WI38 (cell line): ENCODE data around the gene RRM2.

Source experiments
- H3K4me3 ChIP-seq: 2 replicates; pipeline ENCODE4 v1.5.1; 2011; ENCODE audit warnings: low read depth, mild to moderate bottlenecking, control low read depth, low read length
- TF ChIP-seq, protein P1 (sequence below): IDR thresholded peaks from 2 replicates; pipeline ENCODE4 v1.5.1; 2012; ENCODE audit warnings: low read depth, mild to moderate bottlenecking, control low read depth, low read length

RRM2 gene

DNA sequence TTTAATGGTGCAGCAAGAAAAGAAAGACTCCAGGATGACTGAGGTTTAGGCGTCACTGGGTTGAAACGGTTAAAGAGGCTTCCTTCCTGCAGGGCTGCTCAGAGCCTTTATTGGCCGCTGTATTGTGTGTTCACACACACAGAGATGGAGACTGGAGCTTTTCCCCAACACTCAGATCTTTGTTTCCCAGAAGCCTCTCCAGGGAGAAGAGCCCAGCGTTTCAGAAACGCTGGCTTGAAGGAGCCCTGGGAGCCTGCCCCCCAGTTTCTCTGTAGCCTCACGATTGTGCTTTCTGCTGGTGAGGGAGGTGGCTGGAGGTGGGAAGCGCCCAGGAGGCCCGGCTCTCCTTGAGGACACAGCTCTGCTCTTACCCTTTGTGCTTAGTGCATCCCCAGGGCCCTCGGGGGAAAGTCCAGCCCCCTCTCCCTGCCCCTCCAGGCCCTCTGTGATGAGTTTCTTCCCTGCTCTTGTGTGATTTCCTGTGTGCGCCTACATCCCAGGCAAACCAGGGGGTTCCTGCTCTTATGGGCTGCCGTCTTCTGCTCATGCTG lies 37.1 kb downstream of the RRM2 start:
- H3K4me3 ChIP-seq, result no peak overlapping the region
- TF ChIP-seq, protein P1, sequence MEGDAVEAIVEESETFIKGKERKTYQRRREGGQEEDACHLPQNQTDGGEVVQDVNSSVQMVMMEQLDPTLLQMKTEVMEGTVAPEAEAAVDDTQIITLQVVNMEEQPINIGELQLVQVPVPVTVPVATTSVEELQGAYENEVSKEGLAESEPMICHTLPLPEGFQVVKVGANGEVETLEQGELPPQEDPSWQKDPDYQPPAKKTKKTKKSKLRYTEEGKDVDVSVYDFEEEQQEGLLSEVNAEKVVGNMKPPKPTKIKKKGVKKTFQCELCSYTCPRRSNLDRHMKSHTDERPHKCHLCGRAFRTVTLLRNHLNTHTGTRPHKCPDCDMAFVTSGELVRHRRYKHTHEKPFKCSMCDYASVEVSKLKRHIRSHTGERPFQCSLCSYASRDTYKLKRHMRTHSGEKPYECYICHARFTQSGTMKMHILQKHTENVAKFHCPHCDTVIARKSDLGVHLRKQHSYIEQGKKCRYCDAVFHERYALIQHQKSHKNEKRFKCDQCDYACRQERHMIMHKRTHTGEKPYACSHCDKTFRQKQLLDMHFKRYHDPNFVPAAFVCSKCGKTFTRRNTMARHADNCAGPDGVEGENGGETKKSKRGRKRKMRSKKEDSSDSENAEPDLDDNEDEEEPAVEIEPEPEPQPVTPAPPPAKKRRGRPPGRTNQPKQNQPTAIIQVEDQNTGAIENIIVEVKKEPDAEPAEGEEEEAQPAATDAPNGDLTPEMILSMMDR, result no peak

DNA sequence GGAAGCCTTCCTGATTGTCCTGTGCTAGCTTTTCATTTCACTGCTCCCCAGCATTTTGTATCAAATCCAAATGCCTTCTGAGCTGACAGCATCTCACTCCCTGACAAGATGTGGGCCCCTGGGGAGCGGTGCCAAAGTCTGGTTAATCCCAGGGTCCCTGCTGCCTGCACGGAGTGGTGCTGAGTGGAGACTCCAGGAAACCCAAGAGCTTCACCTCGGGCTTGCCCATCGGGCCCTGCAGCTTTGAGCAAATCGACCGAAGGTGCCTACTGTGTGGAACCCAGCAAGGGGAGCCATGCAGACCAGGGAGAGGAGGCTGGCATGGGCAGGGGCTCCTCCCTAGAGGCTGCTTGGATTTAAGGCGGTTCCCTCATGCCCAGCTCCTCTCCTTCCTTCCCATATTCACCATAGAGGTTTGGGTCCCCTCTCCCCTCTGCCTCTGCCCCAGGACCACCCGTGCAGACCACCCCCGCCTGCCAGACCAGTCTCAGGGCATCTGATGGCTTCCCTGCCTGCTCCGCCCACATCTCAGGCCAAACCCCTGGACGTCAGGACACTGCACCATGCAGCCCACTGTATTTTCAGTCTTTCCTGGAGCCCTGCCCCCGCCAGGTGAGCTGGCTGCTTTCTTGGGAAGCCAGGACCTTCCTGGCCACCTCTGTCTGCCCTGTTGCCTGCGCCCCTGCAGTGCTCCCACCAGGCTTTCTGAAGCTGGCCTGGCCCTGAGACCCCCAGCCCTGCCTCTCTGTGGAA lies 37.8 kb downstream of the RRM2 start:
- TF ChIP-seq, protein P1, result no peak
- no peak overlapping the region for H3K4me3 ChIP-seq

DNA sequence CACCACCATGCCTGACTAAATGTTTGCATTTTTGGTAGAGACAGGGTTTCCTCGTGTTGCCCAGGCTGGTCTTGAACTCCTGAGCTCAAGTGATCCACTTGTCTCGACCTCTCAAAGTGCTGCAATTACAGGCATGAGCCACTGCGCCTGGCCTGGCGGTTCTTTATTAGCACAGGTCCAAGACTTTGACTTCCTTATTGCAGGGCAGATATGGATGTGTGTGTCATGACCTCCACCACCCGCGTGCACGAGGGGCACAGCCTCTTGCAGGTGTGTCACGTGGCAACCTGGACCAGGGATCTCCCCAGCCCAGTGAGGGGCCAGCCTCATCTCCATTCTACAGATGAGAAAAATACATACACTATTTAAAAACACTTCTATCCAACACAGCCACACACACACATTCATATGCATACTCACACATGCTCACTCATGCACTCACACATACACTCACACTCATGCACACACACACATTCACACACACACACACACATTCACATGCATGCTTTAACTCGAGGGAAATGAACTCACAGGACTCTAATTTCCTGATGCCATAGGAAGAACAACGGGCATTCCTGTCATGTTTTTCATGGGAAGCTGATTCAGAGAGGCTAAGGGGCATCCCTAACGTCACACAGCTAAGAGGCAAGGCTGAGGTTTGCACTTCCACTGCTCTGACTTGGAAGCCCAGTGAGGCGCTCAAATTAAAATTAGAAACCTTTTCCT lies 38.8 kb downstream of the RRM2 start:
- H3K4me3 ChIP-seq, result no peak overlapping the region

DNA sequence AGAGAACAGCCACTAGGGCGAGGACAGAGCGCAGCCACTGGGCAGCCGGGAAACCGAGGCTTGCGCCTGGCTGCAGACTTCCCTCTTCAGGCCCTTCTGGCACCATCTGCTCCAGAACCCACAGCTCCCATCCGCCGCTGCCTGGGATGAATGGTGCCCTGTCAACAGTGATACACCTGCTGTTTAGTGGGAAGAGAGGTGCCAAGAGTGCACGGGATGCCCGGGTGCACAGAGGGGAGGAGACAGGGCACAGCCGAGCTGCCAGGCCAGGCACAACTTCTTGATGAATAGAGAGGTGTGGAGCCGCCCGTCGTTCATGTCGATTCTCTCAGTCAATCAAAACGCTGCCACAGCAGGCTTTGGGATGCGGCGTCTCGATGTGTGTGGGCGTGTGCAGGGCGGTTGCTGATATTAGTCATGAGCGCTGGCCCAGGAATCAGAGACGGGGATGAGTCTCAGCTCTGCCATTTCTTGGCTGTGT lies 39.5 kb downstream of the RRM2 start:
- H3K4me3 ChIP-seq, result no peak overlapping the region
- TF ChIP-seq, protein P1, result no peak

More for the DNA sequence above, 38.8 kb downstream of the RRM2 start:
- TF ChIP-seq, protein P1, result no peak

DNA sequence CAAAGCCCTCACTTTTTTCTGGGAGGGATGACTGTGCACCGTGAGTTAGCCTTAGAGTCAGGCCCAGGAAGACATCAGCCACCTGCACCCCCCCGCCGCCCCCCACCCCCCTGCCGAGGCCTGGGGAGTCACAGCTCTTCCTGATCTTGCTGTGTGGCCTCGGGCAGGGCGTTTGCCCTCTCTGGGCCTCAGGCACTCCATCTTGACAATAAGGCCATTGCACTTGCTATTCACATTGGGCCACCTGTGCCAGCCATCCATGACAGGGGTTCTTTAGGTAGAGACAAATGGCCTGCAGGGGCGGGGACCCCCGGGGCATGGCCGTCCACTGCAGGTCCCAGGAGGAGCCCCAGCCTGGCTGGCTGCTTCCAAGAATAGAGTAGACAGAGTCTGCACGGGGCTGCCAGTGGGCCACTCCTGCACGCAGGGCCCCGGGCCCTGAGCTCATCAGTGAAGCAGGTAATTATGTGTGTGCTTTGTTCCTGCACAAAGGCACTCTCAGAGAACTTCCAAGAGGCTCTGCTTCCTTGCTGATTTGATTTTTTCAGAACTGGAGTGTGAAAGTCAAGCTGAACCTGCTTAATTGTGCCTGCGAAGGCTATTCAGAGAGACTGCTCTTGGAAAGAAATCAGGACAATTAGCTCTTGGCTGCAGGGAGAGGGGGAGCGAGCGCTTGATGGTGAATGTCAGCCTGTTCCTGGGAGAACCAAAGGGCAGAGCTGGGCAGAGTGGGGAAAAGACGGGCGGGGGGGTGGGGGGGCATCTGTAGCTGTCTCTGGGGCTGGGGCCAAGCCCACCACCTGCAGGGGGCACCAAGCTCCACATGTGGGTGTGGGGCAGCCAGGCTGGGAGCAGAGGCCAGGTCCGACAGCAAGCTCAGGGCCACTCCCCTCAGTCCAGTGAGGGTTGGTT lies 40.3 kb downstream of the RRM2 start:
- TF ChIP-seq, protein P1, result no peak

GRCh38 chr2:10163498-10164486 lies 41.3 kb downstream of the RRM2 start:
- H3K4me3 ChIP-seq, result no peak overlapping the region
- TF ChIP-seq, protein P1, result no peak

More for the DNA sequence above, 40.3 kb downstream of the RRM2 start:
- no peak overlapping the region for H3K4me3 ChIP-seq
